IPS-20b (cell line): Measurements from ENCODE around the gene NGEF.
A peak's percentile ranks its signal among the peaks of the same experiment; 100 is the strongest.

Experiments used
- H3K27ac ChIP-seq: one replicate; pipeline ENCODE4 v1.5.1; 2013; ENCODE audit warnings: low read length
- H3K27me3 ChIP-seq: 2 replicates; pipeline ENCODE4 v1.6.1; 2013; ENCODE audit warnings: mild to moderate bottlenecking, low read length, inconsistent platforms; ENCODE audit not compliant: insufficient read depth
- H3K36me3 ChIP-seq: 2 replicates; pipeline ENCODE4 v1.6.1; 2013; ENCODE audit warnings: low read depth, mild to moderate bottlenecking, inconsistent platforms, low read length, moderate library complexity; ENCODE audit not compliant: insufficient read depth
- H3K4me1 ChIP-seq: 2 replicates; pipeline ENCODE4 v1.6.1; 2013; ENCODE audit warnings: mild to moderate bottlenecking, control low read depth, inconsistent platforms, low read length, moderate library complexity; ENCODE audit not compliant: insufficient read depth
- H3K4me3 ChIP-seq: 2 replicates; pipeline ENCODE4 v1.5.1; 2013; ENCODE audit warnings: mild to moderate bottlenecking, low read length, inconsistent platforms
- H3K9ac ChIP-seq: 2 replicates; pipeline ENCODE4 v1.6.1; 2013; ENCODE audit warnings: low read depth, mild to moderate bottlenecking, inconsistent platforms, low read length, moderate library complexity
- H3K9me3 ChIP-seq: 2 replicates; pipeline ENCODE4 v1.6.1; 2013; ENCODE audit warnings: mild to moderate bottlenecking, low read depth, low read length, inconsistent platforms; ENCODE audit not compliant: insufficient read depth

Gene NGEF

DNA sequence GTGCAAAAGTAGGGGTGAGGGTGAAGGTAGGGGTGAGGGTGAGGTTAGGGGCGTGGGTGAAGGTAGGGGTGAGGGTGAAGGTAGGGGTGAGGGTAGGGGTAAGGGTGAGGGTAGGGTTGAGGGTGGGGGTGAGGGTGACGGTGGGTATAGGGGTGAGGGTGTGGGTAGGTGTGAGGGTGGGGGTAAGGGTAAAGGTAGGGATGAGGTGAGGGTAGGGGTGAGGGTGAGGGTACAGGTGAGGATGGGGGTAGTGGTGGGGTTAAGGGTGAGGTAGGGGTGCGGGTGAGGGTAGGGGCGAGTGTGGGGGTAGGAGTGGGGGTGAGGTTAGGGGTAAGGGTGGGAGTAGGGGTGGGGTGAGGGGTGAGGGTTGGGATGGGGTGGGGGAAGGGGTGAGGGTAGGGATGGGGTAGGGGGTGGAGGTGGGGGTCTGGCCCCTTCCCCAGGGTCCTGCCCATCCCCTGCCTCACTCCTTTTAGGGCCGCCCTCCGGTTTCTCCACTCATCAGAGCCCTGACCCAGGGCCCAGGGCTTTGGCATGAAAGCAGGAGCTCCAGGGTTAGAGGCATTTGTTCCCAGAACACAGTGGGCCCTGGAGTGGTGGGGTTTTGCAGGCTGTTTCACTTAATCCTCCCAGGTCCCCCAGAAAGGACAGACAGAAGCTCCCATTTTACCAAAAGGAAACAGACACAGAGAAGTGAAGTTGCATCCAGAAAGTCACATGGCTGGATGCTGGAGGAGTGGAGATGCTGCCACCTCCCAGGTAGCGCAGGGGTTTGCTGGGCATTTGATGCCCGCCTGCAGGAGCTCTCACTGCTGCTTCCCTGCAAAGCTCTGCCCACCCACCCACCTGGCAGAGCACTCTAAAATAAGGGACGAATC is 116.1 kb downstream of the NGEF start:
- Histone ChIP-seq H3K9me3 (no peaks in the 10 kb centered on the region), H3K27ac (no peak overlapping the region), H3K4me3 (no peak overlapping the region), H3K27me3 (peaks cover 34% of the 10 kb centered on the region), H3K4me1 (peaks cover 8% of the 10 kb centered on the region), H3K9ac (no peak overlapping the region), H3K36me3 (no peaks in the 10 kb centered on the region)

DNA sequence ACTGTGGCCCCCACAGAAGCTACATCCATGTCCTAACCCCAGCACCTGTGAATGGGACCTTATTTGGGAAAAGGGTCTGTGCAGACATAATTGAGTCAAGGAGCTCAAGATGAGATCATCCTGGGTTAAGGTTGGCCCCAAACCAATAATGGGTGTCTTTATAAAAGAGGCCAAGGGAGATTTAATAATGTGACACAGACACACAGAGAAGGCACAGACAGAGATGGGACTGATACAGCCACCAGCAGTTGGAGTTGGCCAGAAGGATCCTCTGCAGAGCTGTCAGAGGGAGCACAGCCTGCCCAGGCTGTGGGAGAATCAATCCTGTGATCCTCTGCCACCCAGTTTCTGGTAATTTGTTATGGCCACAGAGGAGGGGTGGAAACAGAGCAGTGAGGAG is 116.9 kb downstream of the NGEF start:
- H3K9ac ChIP-seq: no peak overlapping the region
- peaks cover 4% of the 10 kb centered on the region; the same call in 1 of the 2 replicates for H3K4me1 ChIP-seq
- no peaks in the 10 kb centered on the region for H3K9me3 ChIP-seq
- H3K27ac ChIP-seq: no peak overlapping the region
- H3K4me3 ChIP-seq: no peak overlapping the region
- H3K36me3 ChIP-seq: no peaks in the 10 kb centered on the region
- H3K27me3 ChIP-seq: peaks cover 26% of the 10 kb centered on the region

GRCh38 chr2:232894746-232895145 is 118.3 kb downstream of the NGEF start:
- H3K36me3 ChIP-seq: no peaks in the 10 kb centered on the region
- H3K27ac ChIP-seq: no peak overlapping the region

GRCh38 chr2:232894251-232894650 is 118.8 kb downstream of the NGEF start:
- Histone ChIP-seq H3K36me3 (no peaks in the 10 kb centered on the region), H3K4me3 (no peak overlapping the region), H3K9ac (no peak overlapping the region), H3K27ac (no peak overlapping the region), H3K9me3 (no peaks in the 10 kb centered on the region), H3K27me3 (peaks cover 10% of the 10 kb centered on the region; the same call in 1 of the 2 replicates), H3K4me1 (peaks cover 3% of the 10 kb centered on the region; the same call in 1 of the 2 replicates)

More at GRCh38 chr2:232894746-232895145, 118.3 kb downstream of the NGEF start:
- Histone ChIP-seq H3K27me3 (peaks cover 12% of the 10 kb centered on the region; the same call in 1 of the 2 replicates), H3K9ac (no peak overlapping the region), H3K4me1 (peaks cover 3% of the 10 kb centered on the region; the same call in 1 of the 2 replicates), H3K4me3 (no peak overlapping the region), H3K9me3 (no peaks in the 10 kb centered on the region)

GRCh38 chr2:232893834-232894233 is 119.2 kb downstream of the NGEF start:
- no peak overlapping the region for H3K4me3 ChIP-seq
- peaks cover 8% of the 10 kb centered on the region; the same call in 1 of the 2 replicates for H3K27me3 ChIP-seq

GRCh38 chr2:232892843-232893242 is 120.2 kb downstream of the NGEF start:
- Histone ChIP-seq H3K9me3 (no peaks in the 10 kb centered on the region), H3K27me3 (peaks cover 3% of the 10 kb centered on the region; the same call in 1 of the 2 replicates), H3K27ac (no peak overlapping the region), H3K9ac (no peak overlapping the region), H3K4me3 (no peak overlapping the region), H3K36me3 (no peaks in the 10 kb centered on the region), H3K4me1 (peaks cover 3% of the 10 kb centered on the region; the same call in 1 of the 2 replicates)

More at GRCh38 chr2:232893834-232894233, 119.2 kb downstream of the NGEF start:
- H3K9me3 ChIP-seq: no peaks in the 10 kb centered on the region
- peaks cover 3% of the 10 kb centered on the region; the same call in 1 of the 2 replicates for H3K4me1 ChIP-seq
- H3K9ac ChIP-seq: no peak overlapping the region
- no peaks in the 10 kb centered on the region for H3K36me3 ChIP-seq
- no peak overlapping the region for H3K27ac ChIP-seq

DNA sequence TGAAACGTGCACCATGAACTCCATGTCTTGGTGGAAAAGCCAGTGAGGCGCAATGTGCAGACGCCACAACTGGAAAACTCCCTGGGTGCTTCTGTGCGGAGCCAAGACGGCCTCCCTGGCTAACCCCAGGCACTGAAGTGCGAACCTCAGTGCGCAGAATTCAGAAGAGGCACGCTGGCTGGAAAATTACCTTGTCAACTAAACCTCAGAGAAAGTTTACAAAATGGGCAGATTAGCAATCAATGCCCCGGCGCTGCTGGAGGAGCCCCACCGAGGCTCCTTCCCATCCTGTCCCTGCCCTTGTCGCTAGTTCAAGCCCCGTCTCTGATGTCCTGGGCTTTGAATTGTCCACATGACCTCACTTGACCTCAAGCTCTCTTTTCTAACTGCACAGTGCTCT is 120.8 kb downstream of the NGEF start:
- Histone ChIP-seq H3K36me3 (no peaks in the 10 kb centered on the region), H3K4me1 (peaks cover 3% of the 10 kb centered on the region; the same call in 1 of the 2 replicates), H3K9ac (no peak overlapping the region), H3K4me3 (no peak overlapping the region), H3K9me3 (no peaks in the 10 kb centered on the region), H3K27me3 (no peaks in the 10 kb centered on the region), H3K27ac (no peak overlapping the region)

DNA sequence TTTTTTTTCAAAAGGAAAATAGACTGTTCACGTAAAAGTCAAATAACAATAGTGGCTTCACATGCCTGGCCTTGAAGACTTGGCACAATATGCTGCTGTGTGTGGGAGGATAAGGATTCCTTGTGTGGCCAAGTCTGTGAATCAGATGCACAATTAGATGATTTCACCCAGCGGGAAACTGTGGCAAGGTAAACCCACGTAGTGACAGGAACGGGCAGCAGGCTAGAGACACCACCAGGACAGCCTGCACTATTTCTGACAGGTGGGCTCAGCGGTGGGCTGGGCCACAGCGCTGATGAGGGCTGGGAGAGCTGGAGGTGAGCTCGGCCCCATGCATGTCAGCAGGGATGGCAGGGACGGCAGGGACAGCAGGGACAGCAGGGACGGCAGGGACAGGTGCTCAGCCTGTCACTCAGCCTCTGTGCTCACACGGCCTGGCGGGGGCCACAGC is 121.4 kb downstream of the NGEF start:
- Histone ChIP-seq H3K27ac (no peak overlapping the region), H3K9me3 (no peaks in the 10 kb centered on the region), H3K27me3 (no peaks in the 10 kb centered on the region), H3K36me3 (no peaks in the 10 kb centered on the region), H3K4me3 (no peak overlapping the region), H3K9ac (no peak overlapping the region), H3K4me1 (peaks cover 3% of the 10 kb centered on the region; the same call in 1 of the 2 replicates)

GRCh38 chr2:232890896-232891601 is 122.0 kb downstream of the NGEF start:
- Histone ChIP-seq H3K27ac (no peak overlapping the region), H3K4me1 (peaks cover 3% of the 10 kb centered on the region; the same call in 1 of the 2 replicates), H3K9me3 (no peaks in the 10 kb centered on the region), H3K4me3 (peak overlapping the region; percentile 35; the same call in 1 of the 2 replicates), H3K9ac (no peak overlapping the region), H3K27me3 (no peaks in the 10 kb centered on the region), H3K36me3 (no peaks in the 10 kb centered on the region)

DNA sequence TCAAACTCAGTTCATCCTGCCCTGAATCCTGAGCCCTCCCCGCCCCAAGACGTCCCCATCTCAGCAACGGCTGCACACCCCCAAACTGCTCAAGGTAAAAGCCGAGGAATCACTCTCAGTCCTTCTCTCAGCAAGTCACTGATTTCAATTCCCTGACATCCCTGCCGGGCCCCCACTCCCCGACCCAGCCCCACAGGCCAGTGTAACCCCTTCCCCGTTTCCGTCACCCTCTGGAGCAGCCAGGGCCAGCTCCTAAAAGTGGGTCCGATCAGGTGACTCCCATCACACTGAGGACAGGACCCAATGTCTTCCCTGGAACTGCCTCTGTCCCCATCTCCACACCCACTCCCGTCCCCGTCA is 122.5 kb downstream of the NGEF start:
- H3K4me3 ChIP-seq: peak overlapping the region; percentile 35; the same call in 1 of the 2 replicates
- no peak overlapping the region for H3K9ac ChIP-seq
- H3K27me3 ChIP-seq: no peaks in the 10 kb centered on the region
- no peaks in the 10 kb centered on the region for H3K36me3 ChIP-seq
- H3K4me1 ChIP-seq: peaks cover 3% of the 10 kb centered on the region; the same call in 1 of the 2 replicates
- H3K9me3 ChIP-seq: no peaks in the 10 kb centered on the region
- no peak overlapping the region for H3K27ac ChIP-seq

- Histone ChIP-seq H3K27me3 (no peaks in the 10 kb centered on the region), H3K9me3 (no peaks in the 10 kb centered on the region), H3K4me1 (peaks cover 3% of the 10 kb centered on the region; the same call in 1 of the 2 replicates), H3K27ac (no peak overlapping the region), H3K9ac (no peak overlapping the region), H3K36me3 (no peaks in the 10 kb centered on the region), H3K4me3 (no peak overlapping the region)
Observed at GRCh38 chr2:232889876-232890401, 123.1 kb downstream of the NGEF start.
